Activated CD8-positive, alpha-beta memory T cell treated with anti-CD3 and anti-CD28 coated beads for 24 hours (primary cell): ENCODE results near the gene TEAD3.
A peak's percentile ranks its signal among the peaks of the same experiment; 100 is the strongest.
"Not testable (repeated sequence)": the region's sequence is repeated elsewhere in the genome, so short reads cannot be mapped to it uniquely, and the experiment has no call there.

Source experiments
- DNase-seq: peaks from one replicate; pipeline ENCODE4 v3.0.0-alpha.2; 2020

TEAD3 gene

DNA sequence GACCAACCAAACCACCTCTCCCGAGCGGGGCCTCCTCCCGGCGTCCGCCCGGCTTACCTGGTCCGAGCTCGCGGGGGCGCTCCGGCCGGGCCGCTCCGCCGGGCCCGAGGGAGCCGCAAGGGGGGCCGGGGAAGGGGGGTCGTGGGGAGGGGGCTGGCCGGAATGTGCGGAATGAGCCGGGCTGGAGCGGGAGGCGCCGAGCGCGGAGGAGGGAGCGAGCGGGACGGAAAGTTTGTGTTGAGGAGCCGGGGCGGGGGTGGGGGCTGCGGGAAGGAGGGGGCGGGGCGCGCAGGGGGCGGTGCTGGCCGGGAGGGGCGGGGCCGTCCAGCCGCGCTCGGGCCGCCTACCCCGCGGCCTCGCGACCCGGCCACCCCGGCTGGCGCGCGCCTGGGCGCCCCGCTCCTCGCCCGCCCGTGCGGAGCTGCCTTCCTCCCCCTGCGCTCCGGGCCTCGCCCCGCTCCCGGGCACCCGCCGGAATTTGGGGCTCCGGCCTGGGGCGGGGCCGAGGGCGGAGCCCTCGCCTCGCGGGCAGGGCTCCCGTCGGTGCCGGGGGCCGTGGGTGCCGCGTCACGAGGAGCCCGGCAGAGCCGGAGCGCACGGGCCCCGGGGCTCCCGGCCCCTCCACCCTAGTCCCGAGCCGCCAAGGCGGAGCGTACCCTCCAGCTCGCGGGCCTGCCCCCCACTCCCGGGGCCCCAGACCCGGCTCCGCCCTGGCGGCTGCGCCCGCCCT, at the start of gene TEAD3:
Gene TEAD3 (minus strand): TSS at position 239 of the 730 bp plus-strand sequence.
- DNase-seq: peak; percentile 88

GRCh38 chr6:35544769-35545361, 48.0 kb upstream of the TEAD3 start:
- DNase-seq: no peak

GRCh38 chr6:35543459-35544193, 46.7 kb upstream of the TEAD3 start:
- no peak for DNase-seq

DNA sequence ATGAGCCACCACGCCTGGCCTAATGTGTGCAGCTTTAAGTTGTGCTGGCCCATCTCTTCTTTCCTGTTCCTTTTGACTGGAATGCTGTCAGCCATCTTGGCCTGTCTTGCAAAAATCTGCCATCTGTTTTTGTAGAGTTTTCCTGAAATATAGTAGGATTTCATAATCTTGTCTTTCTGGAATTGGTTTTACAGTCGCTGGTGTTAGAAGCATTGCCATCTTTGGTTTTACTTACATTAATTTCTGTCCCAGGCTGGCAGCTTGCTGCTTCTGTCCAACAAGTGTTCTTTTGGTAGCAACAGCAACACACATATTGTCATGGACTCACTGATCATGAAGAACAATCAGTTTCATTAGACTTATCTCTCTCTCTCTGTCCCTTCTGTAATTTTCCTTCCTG, 45.0 kb upstream of the TEAD3 start:
- no peak for DNase-seq

GRCh38 chr6:35539223-35539622, 42.3 kb upstream of the TEAD3 start:
- no peak for DNase-seq

DNA sequence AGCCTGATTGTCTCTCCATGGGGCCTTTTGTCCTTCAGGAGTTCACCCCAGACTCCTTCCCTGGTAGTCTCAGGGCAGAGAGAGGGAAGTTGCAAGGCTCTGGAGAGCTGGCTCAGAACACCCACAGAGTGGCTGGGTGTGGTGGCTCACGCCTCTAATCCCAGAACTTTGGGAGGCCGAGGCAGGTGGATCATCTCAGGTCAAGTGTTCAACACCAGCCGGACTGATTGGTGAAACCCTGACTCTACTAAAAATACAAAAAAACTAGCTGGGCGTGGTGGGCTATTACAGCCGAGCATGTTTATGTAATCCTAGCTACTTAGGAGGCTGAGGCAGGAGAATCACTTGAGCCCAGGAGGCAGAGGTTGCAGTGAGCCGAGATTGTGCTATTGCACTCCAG, 39.0 kb upstream of the TEAD3 start:
- not testable (repeated sequence) for DNase-seq

- no peak for DNase-seq
Measured at GRCh38 chr6:35534407-35535170, 37.7 kb upstream of the TEAD3 start.

DNA sequence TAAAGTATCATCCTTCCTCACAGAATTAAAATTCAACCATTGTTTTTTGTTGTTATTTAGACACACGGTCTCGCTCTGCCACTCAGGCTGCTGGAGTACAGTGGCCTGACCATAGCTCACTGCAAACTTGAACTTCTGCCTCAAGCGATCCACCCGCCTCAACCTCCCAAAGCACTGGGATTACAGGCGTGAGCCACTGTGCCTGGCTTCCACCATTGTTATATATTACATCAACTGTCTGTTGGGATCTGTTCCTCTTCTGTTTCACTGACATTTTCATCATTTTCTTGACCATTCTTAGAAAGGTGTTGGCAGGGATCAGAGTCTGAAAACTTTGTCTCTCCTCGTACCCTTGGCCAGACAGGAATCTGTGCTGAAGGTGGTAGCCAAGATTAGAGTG, 37.1 kb upstream of the TEAD3 start:
- DNase-seq: no peak

DNA sequence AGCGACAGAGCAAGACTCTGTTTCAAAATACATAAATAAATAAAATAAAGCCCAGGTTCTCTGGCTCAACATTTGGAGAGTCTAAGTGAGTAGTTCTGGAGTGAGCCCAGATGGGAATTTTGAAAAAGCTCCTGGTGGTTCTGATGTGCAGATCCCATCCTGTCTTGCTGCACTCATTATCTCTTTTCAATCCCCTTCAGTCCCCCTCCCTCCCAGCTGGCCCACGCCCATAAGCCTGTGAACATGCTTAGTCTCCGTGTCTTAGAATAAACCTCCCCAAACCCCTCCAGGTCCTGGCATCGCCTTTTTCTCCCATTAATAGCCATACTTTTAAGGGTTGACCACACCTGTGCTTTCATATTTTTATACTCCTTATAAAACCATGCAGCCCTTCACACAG, 35.2 kb upstream of the TEAD3 start:
- DNase-seq: no peak

DNA sequence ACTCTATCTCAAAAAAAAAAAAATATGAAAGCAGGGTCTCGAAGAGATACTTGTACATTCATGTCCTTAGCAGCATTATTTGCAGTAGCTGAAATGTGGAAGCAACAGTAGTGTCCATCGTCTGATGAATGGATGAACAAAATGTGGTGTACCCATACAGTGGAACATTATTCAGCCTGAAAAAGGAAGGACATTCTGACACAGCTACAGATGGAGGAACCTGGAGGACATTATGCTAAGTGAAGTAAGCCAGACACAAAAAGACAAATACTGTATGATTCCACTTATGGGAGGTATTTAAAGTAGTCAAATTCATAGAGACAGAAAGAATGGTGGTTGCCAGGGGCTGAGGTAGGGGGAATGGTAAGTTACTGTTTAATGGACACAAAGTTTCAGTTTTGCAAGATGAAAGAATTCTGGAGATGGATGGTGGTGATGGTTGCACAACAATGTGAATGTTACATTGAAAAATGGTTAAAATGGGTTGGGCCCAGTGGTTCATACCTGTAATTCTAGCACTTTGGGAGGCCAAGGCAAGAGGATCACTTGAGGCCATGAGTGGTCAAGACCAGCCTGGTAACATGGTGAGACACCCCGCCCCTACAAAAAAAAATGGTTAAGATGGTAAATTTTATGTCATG, 27.6 kb upstream of the TEAD3 start:
- DNase-seq: no peak

GRCh38 chr6:35522660-35523658, 26.1 kb upstream of the TEAD3 start:
- peak; percentile 94 for DNase-seq

DNA sequence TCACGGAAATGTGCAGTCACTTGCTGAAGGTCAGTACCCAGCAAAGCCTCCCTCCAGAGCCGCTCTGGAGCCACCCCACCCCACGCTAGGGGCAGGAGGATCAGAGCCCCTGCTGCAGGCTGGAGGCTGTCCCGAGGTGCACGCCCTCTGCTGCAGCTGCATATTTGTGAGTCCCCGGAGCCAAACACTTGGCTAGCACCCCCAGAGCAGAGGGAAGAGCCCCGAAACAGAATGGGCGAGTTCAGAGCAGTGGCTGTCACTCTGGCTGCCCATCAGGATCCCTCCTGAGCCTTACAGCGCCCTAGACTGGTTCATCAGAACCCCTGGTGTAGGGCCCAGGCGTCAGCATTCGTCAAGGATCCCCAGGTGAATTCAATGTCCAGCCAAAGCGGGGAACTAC, 25.3 kb upstream of the TEAD3 start:
- no peak for DNase-seq

- DNase-seq: no peak
Measured at GRCh38 chr6:35521235-35521634, 24.4 kb upstream of the TEAD3 start.

DNA sequence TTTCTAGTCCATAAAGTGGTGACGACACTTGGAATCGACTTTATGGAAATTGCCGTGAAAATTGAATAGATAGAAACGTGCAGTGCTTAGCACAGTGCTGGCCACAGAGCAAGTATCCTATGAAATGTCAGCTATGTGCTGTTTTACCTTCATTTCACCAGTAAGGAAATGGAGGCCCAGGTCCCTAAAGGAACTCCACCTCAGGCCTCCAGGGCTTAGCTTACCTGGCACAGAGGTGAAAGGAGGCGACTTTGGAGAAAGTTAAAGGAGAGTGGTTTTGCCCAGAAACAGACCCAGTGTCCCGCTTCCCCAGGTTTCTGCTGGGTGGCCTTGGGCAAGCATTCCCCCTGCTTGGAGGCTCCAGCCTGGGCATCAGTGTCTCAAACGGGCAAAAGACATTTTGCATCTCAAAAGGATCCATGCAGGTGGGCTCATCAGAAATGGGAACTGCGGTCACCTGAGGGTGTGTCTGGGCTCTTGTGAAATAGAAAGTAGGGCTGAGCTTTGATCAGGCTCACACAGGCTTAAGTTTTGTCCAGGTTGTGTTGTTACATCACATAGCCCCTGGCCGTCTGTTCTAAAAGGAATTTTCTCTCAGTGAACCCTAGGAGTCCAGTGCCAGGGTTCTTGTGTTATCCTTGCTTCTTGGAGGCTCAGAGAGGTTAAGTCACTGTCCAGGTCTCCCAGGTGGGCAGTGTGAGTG, 22.6 kb upstream of the TEAD3 start:
- no peak for DNase-seq

- no peak for DNase-seq
Measured at GRCh38 chr6:35518566-35519312, 21.9 kb upstream of the TEAD3 start.

GRCh38 chr6:35517978-35518377, 21.1 kb upstream of the TEAD3 start:
- not testable (repeated sequence) for DNase-seq

DNA sequence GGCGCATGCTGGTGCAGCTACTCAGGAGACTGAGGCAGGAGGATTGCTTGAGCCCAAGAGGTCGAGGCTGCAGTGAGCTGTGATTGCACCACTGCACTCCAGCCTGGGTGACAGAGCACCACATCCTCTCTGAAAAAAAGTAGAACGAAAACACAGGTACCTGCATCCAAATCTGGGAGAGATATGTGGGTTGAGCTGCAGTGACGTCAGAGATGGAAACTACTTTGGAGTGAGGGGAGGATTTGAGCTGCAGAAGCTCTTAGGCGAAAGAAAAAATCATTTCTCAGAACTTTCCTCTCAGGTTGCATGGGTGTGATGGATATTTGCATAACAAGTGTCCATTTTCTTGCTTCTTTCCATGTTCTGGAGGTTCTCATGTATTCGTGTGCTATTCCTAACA, 19.8 kb upstream of the TEAD3 start:
- no peak for DNase-seq

- not testable (repeated sequence) for DNase-seq
Measured at GRCh38 chr6:35515939-35516338, 19.1 kb upstream of the TEAD3 start.

- no peak for DNase-seq
Measured at GRCh38 chr6:35514587-35514986, 17.7 kb upstream of the TEAD3 start.

DNA sequence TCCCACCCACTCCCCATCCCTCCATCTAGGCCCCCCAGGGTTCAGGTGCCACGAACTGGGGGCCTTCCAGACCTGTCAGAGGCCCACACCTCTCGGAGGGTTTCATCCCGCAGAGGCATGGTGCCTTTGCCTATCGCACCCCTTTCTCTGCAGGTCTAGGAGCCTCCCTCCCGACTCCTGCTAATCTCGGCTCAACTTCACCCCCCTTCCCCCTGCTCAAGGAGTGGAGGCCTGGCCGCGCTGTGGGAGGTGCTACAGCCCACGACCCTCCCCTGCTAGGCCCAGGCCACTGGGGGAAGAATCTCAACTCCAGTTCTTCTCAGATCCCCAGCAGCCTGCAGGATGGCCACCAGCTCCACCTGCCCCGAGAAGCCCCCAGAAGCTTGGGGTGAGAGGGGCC, 15.9 kb upstream of the TEAD3 start, which contains the start of gene TULP1:
Gene TULP1 (minus strand): TSS at position 157 of the 400 bp plus-strand sequence. CDS start 38 bp downstream, at position 119.
- no peak for DNase-seq
